ENCODE data around the gene IFNLR1.

IFNLR1 gene

DNA sequence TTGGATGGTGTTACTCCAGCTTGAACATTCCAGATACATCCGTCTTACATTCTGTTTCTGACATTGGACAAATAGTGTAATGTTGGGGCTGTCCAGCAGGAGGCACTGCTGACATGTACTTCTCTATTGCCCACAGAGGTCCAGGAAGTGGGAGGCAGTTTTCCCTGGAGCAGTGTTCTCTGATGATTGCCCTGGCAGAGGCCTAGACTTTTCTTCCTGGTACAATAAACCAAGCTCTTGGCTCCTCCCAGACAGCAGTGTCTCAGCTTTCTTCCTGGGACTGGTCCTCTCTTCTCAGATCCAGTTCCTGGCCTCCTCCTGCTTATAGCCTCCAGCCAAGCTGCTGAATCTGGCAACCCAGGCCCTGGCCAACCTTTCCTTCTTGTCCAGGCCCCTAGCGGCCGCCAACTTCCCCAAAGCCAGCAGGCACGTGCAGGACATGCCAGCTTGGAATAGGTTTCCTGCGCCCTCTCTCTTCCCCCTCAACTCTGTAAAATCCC is 14.9 kb upstream of the IFNLR1 start:
- Histone ChIP-seq H2AFZ (ENCODE audit: low read depth, low read length, severe bottlenecking) (no peak overlapping the region), H3K27ac (ENCODE audit: low read depth, low read length) (peak overlapping the region; percentile 99), H3F3A (ENCODE audit: insufficient read depth) (peaks cover 52% of the 10 kb centered on the region), H3K9me2 (replicated peaks; ENCODE audit: insufficient read depth, low read length) (no peaks in the 10 kb centered on the region), H3K27me3 (ENCODE audit: low read length) (no peaks in the 10 kb centered on the region), H3K36me3 (ENCODE audit: low read length) (no peaks in the 10 kb centered on the region; the same call in 1 of the 2 replicates), H3K4me3 (ENCODE audit: insufficient read depth, low read length, poor library complexity, severe bottlenecking) (peak overlapping the region; percentile 83), H3K4me2 (ENCODE audit: low read depth, low read length, poor library complexity, severe bottlenecking) (peak overlapping the region; percentile 99), H3K79me2 (ENCODE audit: insufficient read depth, low read length) (peaks cover 50% of the 10 kb centered on the region), H3K9ac (ENCODE audit: low read length) (peak overlapping the region; percentile 84), H3K9me3 (ENCODE audit: insufficient read depth, low read length) (no peaks in the 10 kb centered on the region), H4K20me1 (ENCODE audit: low read depth, low read length) (no peaks in the 10 kb centered on the region)
- TF ChIP-seq CTCF (IDR thresholded peaks at IDR 0.05; ENCODE audit: insufficient read depth, low read length, poor library complexity, severe bottlenecking) (peak; percentile 73), EZH2phosphoT487 (conservative IDR thresholded peaks at IDR 0.05; ENCODE audit: low read length) (no peak)

- no peak overlapping the region for H2AFZ ChIP-seq (ENCODE audit: low read depth, low read length, severe bottlenecking)
- TF ChIP-seq EZH2phosphoT487 (conservative IDR thresholded peaks at IDR 0.05; ENCODE audit: low read length) (no peak), CTCF (IDR thresholded peaks at IDR 0.05; ENCODE audit: insufficient read depth, low read length, poor library complexity, severe bottlenecking) (peak; percentile 88)
- peak overlapping the region; percentile 99 for H3K4me2 ChIP-seq (ENCODE audit: low read depth, low read length, poor library complexity, severe bottlenecking)
Observed at GRCh38 chr1:24199291-24199900, 12.3 kb upstream of the IFNLR1 start.

DNA sequence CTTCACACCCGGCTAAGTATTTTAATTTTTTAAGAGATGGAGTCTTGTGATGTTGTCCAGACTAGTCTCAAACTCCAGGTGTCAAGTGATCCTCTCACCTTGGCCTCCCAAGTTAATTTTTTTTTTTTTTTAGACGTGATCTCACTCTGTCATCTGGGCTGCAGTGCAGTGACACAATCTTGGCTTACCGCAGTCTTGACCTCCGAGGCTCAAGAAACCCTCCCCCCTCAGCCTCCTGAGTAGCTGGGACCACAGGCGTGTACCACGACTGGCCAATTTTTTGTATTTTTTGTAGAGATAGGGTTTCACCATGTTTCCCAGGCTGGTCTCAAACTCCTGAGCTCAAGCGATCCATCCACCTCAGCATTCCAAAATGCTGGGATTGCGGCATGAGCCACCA is 11.7 kb upstream of the IFNLR1 start:
- no peaks in the 10 kb centered on the region for H3K9me3 ChIP-seq (ENCODE audit: insufficient read depth, low read length)
- TF ChIP-seq CTCF (IDR thresholded peaks at IDR 0.05; ENCODE audit: insufficient read depth, low read length, poor library complexity, severe bottlenecking), result no peak
- TF ChIP-seq EZH2phosphoT487 (conservative IDR thresholded peaks at IDR 0.05; ENCODE audit: low read length), result no peak
- no peaks in the 10 kb centered on the region for H3K9me2 ChIP-seq (replicated peaks; ENCODE audit: insufficient read depth, low read length)
- no peaks in the 10 kb centered on the region for H4K20me1 ChIP-seq (ENCODE audit: low read depth, low read length)
- no peak overlapping the region for H3K4me3 ChIP-seq (ENCODE audit: insufficient read depth, low read length, poor library complexity, severe bottlenecking)
- H3K79me2 ChIP-seq (ENCODE audit: insufficient read depth, low read length), result peaks cover 20% of the 10 kb centered on the region
- H3K27me3 ChIP-seq (ENCODE audit: low read length), result no peaks in the 10 kb centered on the region
- peaks cover 48% of the 10 kb centered on the region for H3F3A ChIP-seq (ENCODE audit: insufficient read depth)
- peak overlapping the region; percentile 84 for H3K9ac ChIP-seq (ENCODE audit: low read length)
- peak overlapping the region; percentile 99 for H3K4me2 ChIP-seq (ENCODE audit: low read depth, low read length, poor library complexity, severe bottlenecking)
- H3K27ac ChIP-seq (ENCODE audit: low read depth, low read length), result peak overlapping the region; percentile 99
- no peaks in the 10 kb centered on the region for H3K36me3 ChIP-seq (ENCODE audit: low read length)
- no peak overlapping the region for H2AFZ ChIP-seq (ENCODE audit: low read depth, low read length, severe bottlenecking)

More at GRCh38 chr1:24199291-24199900, 12.3 kb upstream of the IFNLR1 start:
- H3K27ac ChIP-seq (ENCODE audit: low read depth, low read length), result peak overlapping the region; percentile 99
- no peaks in the 10 kb centered on the region for H3K27me3 ChIP-seq (ENCODE audit: low read length)
- H3K4me3 ChIP-seq (ENCODE audit: insufficient read depth, low read length, poor library complexity, severe bottlenecking), result peak overlapping the region; percentile 83
- H3F3A ChIP-seq (ENCODE audit: insufficient read depth), result peaks cover 52% of the 10 kb centered on the region
- no peaks in the 10 kb centered on the region for H3K9me2 ChIP-seq (replicated peaks; ENCODE audit: insufficient read depth, low read length)
- H3K9me3 ChIP-seq (ENCODE audit: insufficient read depth, low read length), result no peaks in the 10 kb centered on the region
- H3K9ac ChIP-seq (ENCODE audit: low read length), result peak overlapping the region; percentile 84
- H3K79me2 ChIP-seq (ENCODE audit: insufficient read depth, low read length), result peaks cover 25% of the 10 kb centered on the region
- no peaks in the 10 kb centered on the region for H4K20me1 ChIP-seq (ENCODE audit: low read depth, low read length)
- no peaks in the 10 kb centered on the region for H3K36me3 ChIP-seq (ENCODE audit: low read length)

All from SU-DHL-6 (cell line).